Spleen (tissue), 3 donors: ENCODE measurements around the gene ILF2.

Source experiments
- POLR2A ChIP-seq, 3 donors: fragments of 450-650 bp; IDR thresholded peaks; one replicate each; pipeline ENCODE4 v1.5.1; 2017; ENCODE audit warnings: antibody characterized with exemption in 3 of 3, mild to moderate bottlenecking in 1 of 3
- POLR2AphosphoS5 ChIP-seq, 3 donors: sonication (generic); formaldehyde crosslinking; IDR thresholded peaks; one replicate each; pipeline ENCODE4 v1.5.1; 2017; ENCODE audit warnings: antibody characterized with exemption in 3 of 3

DNA sequence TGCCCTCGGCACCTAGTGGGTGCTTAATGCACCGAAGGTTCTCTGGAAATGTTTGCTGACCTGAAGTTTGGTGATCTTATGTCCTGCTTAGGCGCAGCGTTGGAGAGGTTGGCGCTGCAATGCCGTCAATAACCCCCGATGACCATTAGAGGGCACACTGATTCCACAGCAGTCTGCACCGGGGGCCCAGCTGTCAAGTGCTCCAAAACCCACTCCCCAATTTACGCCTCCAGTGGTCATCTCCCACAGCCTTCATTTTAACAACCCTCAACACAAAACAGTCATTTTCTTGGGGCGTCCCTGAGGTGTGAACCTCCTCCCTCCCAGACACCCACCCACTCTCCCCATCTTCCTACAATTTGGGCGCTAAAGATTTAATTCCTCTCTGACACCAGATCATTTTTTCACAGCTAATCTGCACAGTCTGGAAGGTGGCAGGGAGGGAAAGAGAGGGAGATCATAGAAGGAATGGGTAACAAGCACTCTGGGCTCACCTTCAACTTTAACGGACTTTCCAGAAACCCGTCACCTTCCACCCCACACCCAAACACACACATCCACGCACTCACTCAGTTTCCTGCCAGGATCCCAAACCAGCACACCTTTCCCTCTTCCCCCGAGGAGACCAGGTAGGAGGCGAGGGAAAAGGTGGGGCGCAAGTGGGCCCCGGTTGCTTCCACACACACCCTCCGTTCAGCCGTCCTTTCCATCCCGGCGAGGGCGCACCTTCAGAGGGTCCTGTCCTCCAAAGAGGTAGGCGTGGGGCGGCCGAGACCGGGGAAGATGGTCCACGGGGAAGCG lies 7.1 kb upstream of the ILF2 start:
- no peak for TF ChIP-seq POLR2A (IDR thresholded peaks at IDR 0.05)
- TF ChIP-seq POLR2AphosphoS5 (IDR thresholded peaks at IDR 0.05): no peak
